Tongue (tissue), 2 donors: ENCODE measurements around the gene OPRL1. TPM values are rescaled to one million over a fixed set of nuclear protein-coding genes. Genes with fewer than 3 reads are reported as not detected.

Experiments
- DNase-seq: peaks from one replicate; pipeline ENCODE4 v3.0.0-alpha.2; 2015
- total RNA-seq: library from RNA; depleted of rRNA; stranded (reverse); fragments of >200 nt; gene quantifications from one replicate; pipeline ENCODE4 v1.2.3, GENCODE V29; 2014

OPRL1 gene
- total RNA-seq, 1 donor from 2014 or later: 0.62 TPM

- DNase-seq: no peak
Observed at GRCh38 chr20:64072498-64073063, 7.3 kb upstream of the OPRL1 start.

GRCh38 chr20:64073476-64074183 lies 6.3 kb upstream of the OPRL1 start:
- no peak for DNase-seq

GRCh38 chr20:64074184-64074789 lies 5.6 kb upstream of the OPRL1 start:
- no peak for DNase-seq

- no peak for DNase-seq
Observed at GRCh38 chr20:64074963-64075362, 4.9 kb upstream of the OPRL1 start.

- no peak for DNase-seq
Observed at GRCh38 chr20:64075556-64075955, 4.3 kb upstream of the OPRL1 start.

GRCh38 chr20:64076061-64076997 lies 3.6 kb upstream of the OPRL1 start:
- DNase-seq: no peak

- DNase-seq: no peak
Observed at GRCh38 chr20:64077094-64077493, 2.8 kb upstream of the OPRL1 start.

- no peak for DNase-seq
Observed at GRCh38 chr20:64077541-64077875, 2.4 kb upstream of the OPRL1 start.

GRCh38 chr20:64077876-64078551 lies 1.9 kb upstream of the OPRL1 start:
- no peak for DNase-seq

GRCh38 chr20:64078934-64079272 lies 979 bp upstream of the OPRL1 start:
- DNase-seq: no peak

GRCh38 chr20:64079273-64080012 lies 439 bp upstream of the OPRL1 start, which contains the start of gene RGS19:
RGS19 (minus strand) TSS chr20:64079518; CDS start chr20:64076886, 2,632 bp downstream.
- DNase-seq: peak; percentile 88

- no peak for DNase-seq
Observed at GRCh38 chr20:64080813-64081623, 1.1 kb downstream of the OPRL1 start.

- DNase-seq: no peak
Observed at GRCh38 chr20:64081624-64081964, 1.7 kb downstream of the OPRL1 start.

GRCh38 chr20:64082126-64082731 lies 2.3 kb downstream of the OPRL1 start:
- DNase-seq: no peak

- DNase-seq: no peak
Observed at GRCh38 chr20:64082820-64083377, 3.0 kb downstream of the OPRL1 start.

GRCh38 chr20:64083378-64083803 lies 3.5 kb downstream of the OPRL1 start:
- DNase-seq: peak; percentile 88

GRCh38 chr20:64083804-64084684 lies 4.2 kb downstream of the OPRL1 start, which contains the start of gene LKAAEAR1:
LKAAEAR1 (minus strand) TSS chr20:64084398; CDS start chr20:64084219, 179 bp downstream.
- DNase-seq: peak; percentile 42

GRCh38 chr20:64084685-64085152 lies 4.8 kb downstream of the OPRL1 start:
- DNase-seq: no peak
